ENCODE measurements around the gene CEP112. TPM values are rescaled to one million over a fixed set of nuclear protein-coding genes. Genes with fewer than 3 reads are reported as not detected.

Gene CEP112
- total RNA-seq, 4 donors from 2014 or later, result 18.9 to 51.8 (median 29.6) TPM

GRCh38 chr17:66149562-66149961 lies 42.4 kb downstream of the CEP112 start:
- TF ChIP-seq, protein P1, sequence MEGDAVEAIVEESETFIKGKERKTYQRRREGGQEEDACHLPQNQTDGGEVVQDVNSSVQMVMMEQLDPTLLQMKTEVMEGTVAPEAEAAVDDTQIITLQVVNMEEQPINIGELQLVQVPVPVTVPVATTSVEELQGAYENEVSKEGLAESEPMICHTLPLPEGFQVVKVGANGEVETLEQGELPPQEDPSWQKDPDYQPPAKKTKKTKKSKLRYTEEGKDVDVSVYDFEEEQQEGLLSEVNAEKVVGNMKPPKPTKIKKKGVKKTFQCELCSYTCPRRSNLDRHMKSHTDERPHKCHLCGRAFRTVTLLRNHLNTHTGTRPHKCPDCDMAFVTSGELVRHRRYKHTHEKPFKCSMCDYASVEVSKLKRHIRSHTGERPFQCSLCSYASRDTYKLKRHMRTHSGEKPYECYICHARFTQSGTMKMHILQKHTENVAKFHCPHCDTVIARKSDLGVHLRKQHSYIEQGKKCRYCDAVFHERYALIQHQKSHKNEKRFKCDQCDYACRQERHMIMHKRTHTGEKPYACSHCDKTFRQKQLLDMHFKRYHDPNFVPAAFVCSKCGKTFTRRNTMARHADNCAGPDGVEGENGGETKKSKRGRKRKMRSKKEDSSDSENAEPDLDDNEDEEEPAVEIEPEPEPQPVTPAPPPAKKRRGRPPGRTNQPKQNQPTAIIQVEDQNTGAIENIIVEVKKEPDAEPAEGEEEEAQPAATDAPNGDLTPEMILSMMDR (IDR thresholded peaks at IDR 0.05; ENCODE audit: low read depth), result no peak

- TF ChIP-seq, protein P1 (IDR thresholded peaks at IDR 0.05; ENCODE audit: low read depth), result no peak
Measured at GRCh38 chr17:66146394-66146793, 45.5 kb downstream of the CEP112 start.

DNA sequence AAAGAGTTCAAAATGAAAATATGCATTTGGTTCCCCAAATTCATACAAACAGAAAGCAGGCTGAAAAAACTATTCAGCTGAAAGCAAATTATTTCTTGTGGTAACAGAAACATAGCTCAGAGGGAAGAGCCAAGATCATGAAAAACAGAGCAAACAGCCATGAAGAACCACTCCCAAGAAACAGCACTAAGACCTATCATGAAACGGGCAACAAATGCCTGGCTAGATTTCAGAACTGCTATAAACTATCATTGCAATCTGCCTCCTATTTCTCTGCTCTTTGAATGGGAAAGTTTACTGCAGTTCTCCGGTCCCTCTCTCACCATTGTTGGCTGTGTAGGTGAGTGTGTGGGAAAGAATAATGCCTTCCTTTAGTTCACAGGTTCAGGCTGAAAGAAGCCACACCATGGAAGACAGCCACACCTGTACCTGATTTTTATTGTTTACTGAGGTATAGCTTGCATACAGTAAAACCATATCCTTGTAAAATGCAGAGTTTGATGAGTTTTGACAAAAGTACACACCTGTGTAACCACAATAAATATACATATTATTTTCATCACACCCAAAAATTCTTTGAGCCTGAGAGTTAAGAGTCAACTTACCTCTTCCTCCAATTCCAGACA lies 48.2 kb downstream of the CEP112 start:
- TF ChIP-seq, protein P1 (IDR thresholded peaks at IDR 0.05; ENCODE audit: low read depth), result no peak

- TF ChIP-seq, protein P1 (IDR thresholded peaks at IDR 0.05; ENCODE audit: low read depth), result no peak
Measured at GRCh38 chr17:66142428-66142827, 49.5 kb downstream of the CEP112 start.

GRCh38 chr17:66138120-66138519 lies 53.8 kb downstream of the CEP112 start:
- TF ChIP-seq, protein P1 (IDR thresholded peaks at IDR 0.05; ENCODE audit: low read depth), result no peak

DNA sequence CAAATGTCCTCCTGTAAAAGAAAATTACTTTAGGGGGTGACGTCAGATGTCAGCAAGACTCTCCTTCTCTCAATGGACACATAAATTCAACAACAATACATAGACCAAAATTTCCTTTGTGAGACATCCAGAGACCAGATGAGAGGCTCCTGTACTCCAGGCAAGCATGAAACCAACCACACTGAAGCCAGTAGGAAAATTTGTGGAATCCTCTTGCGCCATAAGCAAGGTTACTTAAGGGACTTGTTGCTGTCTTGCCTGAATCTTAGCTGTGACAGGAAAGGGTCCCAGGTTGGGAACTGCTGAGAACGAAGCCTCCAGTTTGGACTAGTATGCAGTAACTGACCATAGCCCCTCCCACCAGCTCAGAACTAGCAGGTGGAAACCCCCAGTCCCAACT lies 56.0 kb downstream of the CEP112 start:
- TF ChIP-seq, protein P1 (IDR thresholded peaks at IDR 0.05; ENCODE audit: low read depth), result no peak

DNA sequence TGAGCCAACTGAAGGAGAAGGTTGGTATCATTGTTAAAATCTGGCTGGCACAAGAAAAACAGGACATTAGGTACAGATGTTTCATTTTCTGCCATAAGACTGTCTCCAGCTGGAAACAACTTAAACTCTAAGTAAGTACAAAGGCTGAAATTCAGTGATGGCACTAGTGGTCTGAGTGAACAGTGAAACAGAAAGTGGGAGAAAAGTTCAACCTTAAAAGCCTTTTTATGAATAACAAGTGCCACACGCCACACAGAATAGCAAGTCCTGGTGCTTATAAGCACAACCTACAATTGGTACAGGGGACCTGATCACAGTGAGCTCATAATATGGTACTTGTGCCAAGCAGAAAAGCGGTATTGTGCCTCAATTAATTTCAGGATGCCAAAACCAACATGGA lies 56.7 kb downstream of the CEP112 start:
- TF ChIP-seq, protein P1 (IDR thresholded peaks at IDR 0.05; ENCODE audit: low read depth), result no peak
